Liver (tissue), 9 donors: ENCODE results near the gene SLCO2A1. TPM values are rescaled to one million over a fixed set of nuclear protein-coding genes. Genes with fewer than 3 reads are reported as not detected.

ENCODE experiments used
- DNase-seq: peaks from one replicate; pipeline ENCODE4 v3.0.0-alpha.2; 2017; ENCODE audit warnings: low spot score
- H3K27ac ChIP-seq, 2 donors: one replicate each; pipeline ENCODE4 v1.7.0; 2013; ENCODE audit warnings: inconsistent platforms in 2 of 2, low read length in 2 of 2, control low read depth in 1 of 2, low read depth in 1 of 2, mild to moderate bottlenecking in 1 of 2
- H3K27me3 ChIP-seq, 4 donors: one replicate each; pipeline versions ENCODE4 v1.6.1 to v1.7.0; 2013; ENCODE audit warnings: low read length in 3 of 4, inconsistent platforms in 1 of 4, mild to moderate bottlenecking in 1 of 4, moderate library complexity in 1 of 4; ENCODE audit not compliant: control insufficient read depth in 4 of 4, insufficient read depth in 4 of 4
- H3K36me3 ChIP-seq, 4 donors: one replicate each; pipeline versions ENCODE4 v1.6.1 to v1.7.0; 2013; ENCODE audit warnings: low read length in 3 of 4, mild to moderate bottlenecking in 3 of 4, low read depth in 1 of 4, moderate library complexity in 1 of 4; ENCODE audit not compliant: control insufficient read depth in 4 of 4, insufficient read depth in 3 of 4
- H3K4me1 ChIP-seq, 4 donors: one replicate each; pipeline versions ENCODE4 v1.6.1 to v1.7.0; 2013; ENCODE audit warnings: low read length in 3 of 4, mild to moderate bottlenecking in 3 of 4, moderate library complexity in 1 of 4; ENCODE audit not compliant: control insufficient read depth in 4 of 4, insufficient read depth in 4 of 4
- H3K4me3 ChIP-seq, 3 donors: one replicate each; pipeline versions ENCODE4 v1.6.1 to v1.7.0; 2013; ENCODE audit warnings: low read length in 3 of 3, control low read depth in 1 of 3, low read depth in 1 of 3, mild to moderate bottlenecking in 1 of 3
- H3K9ac ChIP-seq, 2 donors: one replicate each; pipeline ENCODE4 v1.7.0; 2013; ENCODE audit warnings: low read length in 2 of 2, mild to moderate bottlenecking in 2 of 2, moderate library complexity in 2 of 2, control low read depth in 1 of 2, low read depth in 1 of 2
- H3K9me3 ChIP-seq, 4 donors: one replicate each; pipeline versions ENCODE4 v1.6.1 to v1.7.0; 2013; ENCODE audit warnings: low read length in 3 of 4; ENCODE audit not compliant: control insufficient read depth in 4 of 4
- ATF3 ChIP-seq: IDR thresholded peaks from 2 replicates; pipeline ENCODE4 v1.6.1; 2016; ENCODE audit warnings: antibody characterized with exemption
- CTCF ChIP-seq: fragments of 150-350 bp; IDR thresholded peaks from 2 replicates; pipeline ENCODE4 v1.5.1; 2017; ENCODE audit warnings: improper control_type of control experiment, low read depth, low read length; ENCODE audit not compliant: missing input control
- EGR1 ChIP-seq, 2 donors: IDR thresholded peaks; 2 replicates each; pipeline ENCODE4 v1.6.1; 2016 to 2018; ENCODE audit warnings: antibody characterized with exemption in 2 of 2, low read depth in 2 of 2
- FOXA1 ChIP-seq: IDR thresholded peaks from 2 replicates; pipeline ENCODE4 v1.6.1; 2016; ENCODE audit warnings: antibody characterized with exemption
- FOXA2 ChIP-seq: IDR thresholded peaks from 2 replicates; pipeline ENCODE4 v1.6.1; 2016; ENCODE audit warnings: antibody characterized with exemption
- GABPA ChIP-seq, 2 donors: IDR thresholded peaks in 1 of 2; conservative IDR thresholded peaks in 1 of 2; 2 replicates each; pipeline ENCODE4 v1.6.1; 2016; ENCODE audit warnings: antibody characterized with exemption in 2 of 2, mild to moderate bottlenecking in 1 of 2, moderate library complexity in 1 of 2
- HNF4A ChIP-seq, 2 donors: conservative IDR thresholded peaks; 2 replicates each; pipeline ENCODE4 v1.6.1; 2016; ENCODE audit warnings: antibody characterized with exemption in 2 of 2, mild to moderate bottlenecking in 2 of 2
- HNF4G ChIP-seq: IDR thresholded peaks from 2 replicates; pipeline ENCODE4 v1.6.1; 2016; ENCODE audit warnings: antibody characterized with exemption
- JUND ChIP-seq, 2 donors: IDR thresholded peaks; 2 replicates each; pipeline ENCODE4 v1.6.1; 2016; ENCODE audit warnings: antibody characterized with exemption in 2 of 2
- MAX ChIP-seq: IDR thresholded peaks from 2 replicates; pipeline ENCODE4 v1.6.1; 2016; ENCODE audit warnings: antibody characterized with exemption
- NR2F2 ChIP-seq: IDR thresholded peaks from 2 replicates; pipeline ENCODE4 v1.6.1; 2016; ENCODE audit warnings: antibody characterized with exemption
- RAD21 ChIP-seq, 2 donors: IDR thresholded peaks; 2 replicates each; pipeline ENCODE4 v1.6.1; 2016; ENCODE audit warnings: antibody characterized with exemption in 2 of 2, mild to moderate bottlenecking in 2 of 2
- RXRA ChIP-seq, 2 donors: IDR thresholded peaks; 2 replicates each; pipeline ENCODE4 v1.6.1; 2017 to 2018; ENCODE audit warnings: antibody characterized with exemption in 2 of 2, mild to moderate bottlenecking in 1 of 2
- SP1 ChIP-seq: IDR thresholded peaks from 2 replicates; pipeline ENCODE4 v1.6.1; 2018; ENCODE audit warnings: antibody characterized with exemption, mild to moderate bottlenecking
- TAF1 ChIP-seq: conservative IDR thresholded peaks from 2 replicates; pipeline ENCODE4 v1.6.1; 2016; ENCODE audit warnings: antibody characterized with exemption, mild to moderate bottlenecking
- YY1 ChIP-seq: IDR thresholded peaks from 2 replicates; pipeline ENCODE4 v1.6.1; 2016; ENCODE audit warnings: antibody characterized with exemption, mild to moderate bottlenecking
- WGBS: extraction: QIAGEN DNeasy Blood & Tissue Kit; methylation state at CpG from one replicate; pipeline ENCODE4 v1.1.7; 2013; 5-methylcytosine and 5-hydroxymethylcytosine counted together
- polyA plus RNA-seq, 2 donors: library from polyadenylated mRNA; stranded (reverse) in 1 of 2; unstranded in 1 of 2; fragments of 200-250 nt in 1 of 2; fragments of >200 nt in 1 of 2; fragmentation: Nextera tagmentation in 1 of 2; extraction: Ambion mirVana in 1 of 2; gene quantifications; one replicate each; pipeline versions ENCODE4 v1.2.1 to v1.2.3, GENCODE V29; 2013 to 2015
- total RNA-seq, 2 donors: library from RNA; depleted of rRNA; stranded (reverse); fragments of >200 nt; gene quantifications; one replicate each; pipeline ENCODE4 v1.2.3, GENCODE V29; 2014
- TF ChIP-seq, protein P1 (sequence below): IDR thresholded peaks from 2 replicates; pipeline ENCODE4 v1.6.1; 2016; ENCODE audit warnings: antibody characterized with exemption
- TF ChIP-seq, protein P2 (sequence below): IDR thresholded peaks from 2 replicates; pipeline ENCODE4 v1.6.1; 2016; ENCODE audit warnings: antibody characterized with exemption, mild to moderate bottlenecking
- donor health status: healthy.
- donor health status: healthy.
- donor health status: healthy.
- donor health status: healthy.
- donor health status: healthy.

The SLCO2A1 gene
- total and polyA plus RNA-seq, 4 donors, result 0.56 to 3.1 (median 2.2) TPM

- Histone ChIP-seq H3K27ac (no peak overlapping the region), H3K9me3 (no peaks in the 10 kb centered on the region), H3K27me3 (no peaks in the 10 kb centered on the region), H3K36me3 (no peaks in the 10 kb centered on the region), H3K4me3 (no peak overlapping the region), H3K9ac (no peak overlapping the region), H3K4me1 (peaks cover 0 to 3% (median under 1%) of the 10 kb centered on the region in 4 donors)
- WGBS, result 90% methylated on average over 7 of the region's 7 CpGs
- no peak for DNase-seq
- TF ChIP-seq, protein P1, sequence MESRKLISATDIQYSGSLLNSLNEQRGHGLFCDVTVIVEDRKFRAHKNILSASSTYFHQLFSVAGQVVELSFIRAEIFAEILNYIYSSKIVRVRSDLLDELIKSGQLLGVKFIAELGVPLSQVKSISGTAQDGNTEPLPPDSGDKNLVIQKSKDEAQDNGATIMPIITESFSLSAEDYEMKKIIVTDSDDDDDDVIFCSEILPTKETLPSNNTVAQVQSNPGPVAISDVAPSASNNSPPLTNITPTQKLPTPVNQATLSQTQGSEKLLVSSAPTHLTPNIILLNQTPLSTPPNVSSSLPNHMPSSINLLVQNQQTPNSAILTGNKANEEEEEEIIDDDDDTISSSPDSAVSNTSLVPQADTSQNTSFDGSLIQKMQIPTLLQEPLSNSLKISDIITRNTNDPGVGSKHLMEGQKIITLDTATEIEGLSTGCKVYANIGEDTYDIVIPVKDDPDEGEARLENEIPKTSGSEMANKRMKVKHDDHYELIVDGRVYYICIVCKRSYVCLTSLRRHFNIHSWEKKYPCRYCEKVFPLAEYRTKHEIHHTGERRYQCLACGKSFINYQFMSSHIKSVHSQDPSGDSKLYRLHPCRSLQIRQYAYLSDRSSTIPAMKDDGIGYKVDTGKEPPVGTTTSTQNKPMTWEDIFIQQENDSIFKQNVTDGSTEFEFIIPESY, result no peak
- TF ChIP-seq ATF3, result no peak
- TF ChIP-seq YY1, result no peak
- TF ChIP-seq HNF4A (conservative IDR thresholded peaks at IDR 0.05), result no peak
- TF ChIP-seq, protein P2, sequence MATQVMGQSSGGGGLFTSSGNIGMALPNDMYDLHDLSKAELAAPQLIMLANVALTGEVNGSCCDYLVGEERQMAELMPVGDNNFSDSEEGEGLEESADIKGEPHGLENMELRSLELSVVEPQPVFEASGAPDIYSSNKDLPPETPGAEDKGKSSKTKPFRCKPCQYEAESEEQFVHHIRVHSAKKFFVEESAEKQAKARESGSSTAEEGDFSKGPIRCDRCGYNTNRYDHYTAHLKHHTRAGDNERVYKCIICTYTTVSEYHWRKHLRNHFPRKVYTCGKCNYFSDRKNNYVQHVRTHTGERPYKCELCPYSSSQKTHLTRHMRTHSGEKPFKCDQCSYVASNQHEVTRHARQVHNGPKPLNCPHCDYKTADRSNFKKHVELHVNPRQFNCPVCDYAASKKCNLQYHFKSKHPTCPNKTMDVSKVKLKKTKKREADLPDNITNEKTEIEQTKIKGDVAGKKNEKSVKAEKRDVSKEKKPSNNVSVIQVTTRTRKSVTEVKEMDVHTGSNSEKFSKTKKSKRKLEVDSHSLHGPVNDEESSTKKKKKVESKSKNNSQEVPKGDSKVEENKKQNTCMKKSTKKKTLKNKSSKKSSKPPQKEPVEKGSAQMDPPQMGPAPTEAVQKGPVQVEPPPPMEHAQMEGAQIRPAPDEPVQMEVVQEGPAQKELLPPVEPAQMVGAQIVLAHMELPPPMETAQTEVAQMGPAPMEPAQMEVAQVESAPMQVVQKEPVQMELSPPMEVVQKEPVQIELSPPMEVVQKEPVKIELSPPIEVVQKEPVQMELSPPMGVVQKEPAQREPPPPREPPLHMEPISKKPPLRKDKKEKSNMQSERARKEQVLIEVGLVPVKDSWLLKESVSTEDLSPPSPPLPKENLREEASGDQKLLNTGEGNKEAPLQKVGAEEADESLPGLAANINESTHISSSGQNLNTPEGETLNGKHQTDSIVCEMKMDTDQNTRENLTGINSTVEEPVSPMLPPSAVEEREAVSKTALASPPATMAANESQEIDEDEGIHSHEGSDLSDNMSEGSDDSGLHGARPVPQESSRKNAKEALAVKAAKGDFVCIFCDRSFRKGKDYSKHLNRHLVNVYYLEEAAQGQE, result no peak
- no peak for TF ChIP-seq TAF1
- TF ChIP-seq HNF4G, result no peak
- TF ChIP-seq EGR1 (IDR thresholded peaks at IDR 0.05; ENCODE audit: low read depth in 2 of 2), result no peak
- no peak for TF ChIP-seq RXRA (IDR thresholded peaks at IDR 0.05)
- no peak for TF ChIP-seq FOXA1
- no peak for TF ChIP-seq CTCF
- TF ChIP-seq SP1, result no peak
- TF ChIP-seq NR2F2, result no peak
- no peak for TF ChIP-seq JUND (IDR thresholded peaks at IDR 0.05)
- no peak for TF ChIP-seq GABPA (IDR thresholded peaks at IDR 0.05 in 1 of 2, conservative IDR thresholded peaks at IDR 0.05 in 1 of 2)
- no peak for TF ChIP-seq RAD21 (IDR thresholded peaks at IDR 0.05)
- no peak for TF ChIP-seq FOXA2
- no peak for TF ChIP-seq MAX
Measured at GRCh38 chr3:134055661-134056060, 25.9 kb upstream of the SLCO2A1 start.
